ENCODE results near the gene RNF111.
A peak's percentile ranks its signal among the peaks of the same experiment; 100 is the strongest.
"Not testable (repeated sequence)": the region's sequence is repeated elsewhere in the genome, so short reads cannot be mapped to it uniquely, and the experiment has no call there.

Gene RNF111

DNA sequence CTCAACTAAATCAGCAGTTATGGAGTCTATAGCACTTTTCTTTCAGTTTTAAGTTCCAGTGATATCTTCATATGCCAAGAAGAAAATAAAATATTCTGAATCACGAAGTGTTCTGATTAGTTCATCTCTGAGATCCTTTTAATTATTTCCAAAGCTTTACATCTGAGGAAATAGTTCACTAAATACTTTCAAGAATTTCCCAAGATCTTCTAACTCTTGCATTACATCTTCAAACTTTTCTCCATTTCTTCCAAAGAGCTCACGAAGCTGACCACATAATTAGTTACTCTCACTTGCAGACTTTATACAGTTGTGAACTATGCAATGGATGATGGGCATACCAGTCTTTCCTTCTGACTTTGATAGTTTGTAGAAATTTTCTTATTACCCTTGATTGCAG lies 4.2 kb upstream of the RNF111 start:
- Mint-ChIP-seq H3K36me3 (ENCODE audit: low read depth) (no peaks in the 10 kb centered on the region), H3K9me3 (no peaks in the 10 kb centered on the region), H3K4me1 (ENCODE audit: low read depth) (peaks cover 29% of the 10 kb centered on the region), H3K4me3 (no peak overlapping the region), H3K27me3 (ENCODE audit: low read depth) (peaks cover 11% of the 10 kb centered on the region), H3K27ac (no peak overlapping the region)

DNA sequence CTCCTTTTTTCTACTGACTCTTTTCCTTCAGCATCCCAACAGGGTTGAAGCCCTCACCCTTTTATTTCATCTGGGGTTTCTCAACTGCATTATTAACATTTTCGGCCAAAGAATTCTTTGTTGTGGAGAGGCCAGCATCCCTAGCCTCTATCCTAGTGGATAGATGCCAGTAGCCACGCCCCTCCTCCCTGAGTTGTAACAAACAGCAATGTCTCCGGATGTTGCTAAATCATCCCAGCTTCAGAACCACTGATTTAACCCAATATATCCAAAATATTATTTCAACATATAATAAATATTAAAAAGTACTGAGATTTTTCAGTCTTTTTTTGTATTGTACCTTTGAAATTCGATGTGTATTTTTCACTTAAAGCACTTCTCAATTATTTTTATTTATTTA lies 2.0 kb upstream of the RNF111 start:
- H3K4me3 Mint-ChIP-seq, result no peak overlapping the region

DNA sequence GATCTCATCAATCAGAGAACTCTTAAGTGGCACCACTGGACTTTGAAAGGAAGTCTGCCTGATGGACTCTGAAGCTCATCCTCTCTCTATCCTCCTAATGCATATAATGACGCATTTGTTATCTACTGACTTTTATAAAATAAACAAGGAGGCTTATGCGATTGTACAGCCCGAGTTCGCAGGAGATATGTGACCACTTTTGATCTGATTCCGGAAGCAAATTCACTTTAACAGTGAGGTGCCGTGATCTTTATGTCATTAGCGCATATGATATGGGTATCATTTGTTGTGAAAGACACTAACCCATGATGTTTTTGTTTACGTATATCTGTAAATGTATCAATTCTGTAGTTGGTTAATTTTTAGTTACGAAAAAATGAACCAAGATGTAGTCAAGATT lies 427 bp upstream of the RNF111 start:
- Mint-ChIP-seq H3K4me1 (ENCODE audit: low read depth) (peaks cover 36% of the 10 kb centered on the region), H3K36me3 (ENCODE audit: low read depth) (peaks cover 8% of the 10 kb centered on the region), H3K27me3 (ENCODE audit: low read depth) (peaks cover 11% of the 10 kb centered on the region), H3K9me3 (no peaks in the 10 kb centered on the region), H3K27ac (peak overlapping the region; percentile 95), H3K4me3 (peak overlapping the region; percentile 99)

More for the DNA sequence above, 2.0 kb upstream of the RNF111 start:
- Mint-ChIP-seq H3K27me3 (ENCODE audit: low read depth) (peaks cover 11% of the 10 kb centered on the region), H3K27ac (no peak overlapping the region), H3K36me3 (ENCODE audit: low read depth) (no peaks in the 10 kb centered on the region), H3K9me3 (no peaks in the 10 kb centered on the region), H3K4me1 (ENCODE audit: low read depth) (peaks cover 39% of the 10 kb centered on the region)

DNA sequence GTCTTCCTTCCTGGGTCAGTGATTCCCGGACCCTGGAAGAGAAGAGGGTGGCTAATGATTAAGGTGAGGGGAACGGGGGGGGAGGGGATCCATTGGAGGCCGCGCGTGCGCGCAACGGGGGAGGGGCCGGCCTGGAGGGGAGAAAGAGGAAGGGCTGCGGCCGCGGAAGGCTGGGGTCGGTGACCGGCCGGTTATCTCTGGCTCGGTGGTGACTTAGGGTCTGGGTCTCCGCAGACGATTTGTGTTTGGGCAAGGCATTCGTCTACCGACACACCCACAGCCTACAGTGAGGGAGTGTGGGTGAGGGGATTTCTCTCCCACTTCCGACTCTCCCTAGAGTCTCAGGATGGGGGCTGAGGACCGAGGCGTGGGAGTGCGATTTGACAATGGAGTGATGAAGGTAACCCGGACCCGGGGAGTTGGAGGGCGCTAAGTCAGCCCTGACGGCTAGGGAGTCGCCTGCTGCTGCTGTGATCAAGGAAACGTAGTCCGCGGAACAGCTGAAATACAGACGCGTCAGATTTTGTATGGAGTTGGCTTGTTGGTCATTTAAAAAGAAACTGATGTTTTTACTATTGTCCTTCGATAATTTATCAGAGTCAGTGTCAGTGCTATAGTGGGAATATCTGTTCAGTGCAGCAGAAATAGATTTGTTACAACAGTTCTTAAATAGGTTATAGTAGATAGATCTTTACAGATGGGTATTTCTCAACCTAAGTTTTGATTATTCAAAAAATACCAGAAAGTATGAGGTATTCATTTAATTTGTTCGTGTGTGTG lies 733 bp downstream of the RNF111 start:
- peak overlapping the region; percentile 95 for H3K27ac Mint-ChIP-seq
- H3K27me3 Mint-ChIP-seq (ENCODE audit: low read depth), result peaks cover 11% of the 10 kb centered on the region
- H3K9me3 Mint-ChIP-seq, result no peaks in the 10 kb centered on the region
- H3K4me3 Mint-ChIP-seq, result peak overlapping the region; percentile 99
- peaks cover 13% of the 10 kb centered on the region for H3K36me3 Mint-ChIP-seq (ENCODE audit: low read depth)
- peaks cover 33% of the 10 kb centered on the region for H3K4me1 Mint-ChIP-seq (ENCODE audit: low read depth)

DNA sequence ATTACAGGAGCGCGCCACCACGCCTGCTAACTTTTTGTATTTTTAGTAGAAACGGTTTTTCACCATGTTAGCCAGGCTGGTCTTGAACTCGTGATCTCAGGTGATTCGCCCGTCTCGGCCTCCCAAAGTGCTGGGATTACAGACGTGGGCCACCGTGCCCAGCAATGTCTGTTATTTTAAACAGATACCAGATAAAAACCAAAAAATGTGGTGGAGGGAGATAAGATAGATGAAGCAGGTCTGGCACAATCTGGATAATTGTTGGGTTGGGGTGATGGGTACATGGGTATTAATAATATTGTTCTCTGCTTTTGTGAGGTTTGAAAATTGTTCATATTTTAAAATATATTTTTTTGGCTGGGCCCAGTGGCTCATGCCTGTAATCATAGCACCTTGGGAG lies 4.7 kb downstream of the RNF111 start:
- H3K4me3 Mint-ChIP-seq, result no peak overlapping the region
- H3K4me1 Mint-ChIP-seq (ENCODE audit: low read depth), result peaks cover 35% of the 10 kb centered on the region
- H3K27ac Mint-ChIP-seq, result no peak overlapping the region
- peaks cover 21% of the 10 kb centered on the region for H3K36me3 Mint-ChIP-seq (ENCODE audit: low read depth)
- H3K9me3 Mint-ChIP-seq, result no peaks in the 10 kb centered on the region
- no peaks in the 10 kb centered on the region for H3K27me3 Mint-ChIP-seq (ENCODE audit: low read depth)

DNA sequence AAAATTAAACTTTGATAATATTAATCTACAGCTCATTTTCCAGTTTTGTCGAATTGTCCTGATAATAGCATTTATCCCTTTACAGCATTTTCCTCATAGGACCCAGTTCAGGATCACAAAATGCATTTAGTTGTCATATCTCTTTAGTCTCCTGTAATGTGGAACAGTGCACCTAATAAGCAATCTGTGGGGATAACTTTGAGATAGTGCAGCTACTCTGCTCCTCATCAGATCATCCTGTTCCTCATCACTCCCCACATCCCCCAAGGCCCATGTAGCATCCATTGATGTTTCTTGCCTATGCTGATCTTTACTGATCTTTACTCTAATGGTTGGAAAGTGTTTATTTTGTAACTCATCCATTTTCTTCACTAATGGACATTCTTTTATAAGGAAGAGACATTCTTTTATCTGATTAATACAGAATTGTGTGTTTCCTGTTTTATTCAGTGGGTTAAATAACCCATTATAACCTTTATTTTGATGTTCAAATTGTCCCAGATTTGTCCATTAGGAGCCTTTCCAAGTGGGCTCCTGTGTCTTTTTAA lies 7.5 kb downstream of the RNF111 start:
- no peaks in the 10 kb centered on the region for H3K27me3 Mint-ChIP-seq (ENCODE audit: low read depth)
- peaks cover 23% of the 10 kb centered on the region for H3K36me3 Mint-ChIP-seq (ENCODE audit: low read depth)
- peaks cover 23% of the 10 kb centered on the region for H3K4me1 Mint-ChIP-seq (ENCODE audit: low read depth)
- H3K4me3 Mint-ChIP-seq, result no peak overlapping the region
- no peaks in the 10 kb centered on the region for H3K9me3 Mint-ChIP-seq
- no peak overlapping the region for H3K27ac Mint-ChIP-seq

DNA sequence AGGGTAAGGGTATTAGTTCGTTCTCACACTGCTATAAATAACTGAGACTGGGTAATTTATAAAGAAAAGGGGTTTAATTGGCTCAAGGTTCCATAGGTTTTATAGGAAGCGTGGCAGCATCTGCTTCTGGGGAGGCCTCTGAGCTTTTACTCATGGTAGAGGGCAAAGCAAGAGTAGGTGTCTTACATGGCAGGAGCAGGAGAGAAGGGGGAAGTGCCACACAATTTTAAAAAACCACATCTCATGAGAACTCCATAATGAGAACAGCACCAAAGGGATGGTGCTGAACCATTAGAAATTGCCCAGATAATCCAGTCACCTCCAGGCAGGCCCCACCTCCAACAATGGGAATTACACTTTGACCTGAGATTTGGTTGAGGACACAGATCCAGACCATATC lies 12.2 kb downstream of the RNF111 start:
- no peak overlapping the region for H3K27ac Mint-ChIP-seq

DNA sequence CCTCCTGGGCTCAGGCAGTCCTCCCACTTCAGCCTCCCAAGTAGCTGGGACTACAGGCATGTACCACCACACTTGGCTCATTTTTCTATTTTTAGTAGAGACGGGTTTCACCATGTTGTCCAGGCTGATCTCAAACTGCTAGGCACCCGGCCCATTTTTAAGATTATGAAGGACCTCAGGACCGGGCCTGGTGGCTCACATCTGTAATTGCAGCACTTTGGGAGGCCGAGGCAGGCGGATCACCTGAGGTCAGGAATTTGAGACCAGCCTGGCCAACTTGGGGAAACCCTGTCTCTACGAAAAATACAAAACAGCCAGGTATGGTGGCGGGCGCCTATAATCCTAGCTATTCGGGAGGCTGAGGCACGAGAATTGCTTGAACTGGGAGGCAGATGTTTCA lies 12.8 kb downstream of the RNF111 start:
- H3K27ac Mint-ChIP-seq; H3K27me3 Mint-ChIP-seq (ENCODE audit: low read depth); H3K9me3 Mint-ChIP-seq; H3K4me3 Mint-ChIP-seq: not testable (repeated sequence)
- Mint-ChIP-seq H3K36me3 (ENCODE audit: low read depth) (peaks cover 16% of the 10 kb centered on the region), H3K4me1 (ENCODE audit: low read depth) (peaks cover 20% of the 10 kb centered on the region)

More for the DNA sequence above, 12.2 kb downstream of the RNF111 start:
- H3K9me3 Mint-ChIP-seq, result no peaks in the 10 kb centered on the region
- H3K4me3 Mint-ChIP-seq, result no peak overlapping the region
- H3K27me3 Mint-ChIP-seq (ENCODE audit: low read depth), result no peaks in the 10 kb centered on the region
- peaks cover 17% of the 10 kb centered on the region for H3K36me3 Mint-ChIP-seq (ENCODE audit: low read depth)
- H3K4me1 Mint-ChIP-seq (ENCODE audit: low read depth), result peaks cover 24% of the 10 kb centered on the region

DNA sequence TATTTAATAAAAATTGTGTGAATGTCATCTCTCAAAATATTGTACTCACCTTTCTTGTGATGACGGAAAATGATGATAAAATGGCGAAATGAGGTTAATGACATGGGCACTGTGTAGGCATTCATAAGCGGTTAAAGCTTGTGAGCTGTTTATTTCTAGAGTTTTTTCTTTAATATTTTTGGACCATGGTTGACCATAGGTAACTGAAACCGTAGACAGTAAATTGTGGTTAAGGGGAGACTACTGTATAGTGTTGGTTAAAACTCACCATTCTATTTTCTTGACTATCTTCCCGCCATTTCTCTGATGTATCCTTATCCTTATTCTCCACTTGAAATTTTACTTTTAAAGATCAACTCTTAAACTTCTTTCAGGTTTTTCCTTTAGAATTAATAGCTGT lies 14.5 kb downstream of the RNF111 start:
- H3K36me3 Mint-ChIP-seq (ENCODE audit: low read depth), result peaks cover 26% of the 10 kb centered on the region
- no peaks in the 10 kb centered on the region for H3K9me3 Mint-ChIP-seq
- H3K27me3 Mint-ChIP-seq (ENCODE audit: low read depth), result no peaks in the 10 kb centered on the region
- H3K4me1 Mint-ChIP-seq (ENCODE audit: low read depth), result peaks cover 22% of the 10 kb centered on the region
- H3K27ac Mint-ChIP-seq, result no peak overlapping the region
- no peak overlapping the region for H3K4me3 Mint-ChIP-seq

DNA sequence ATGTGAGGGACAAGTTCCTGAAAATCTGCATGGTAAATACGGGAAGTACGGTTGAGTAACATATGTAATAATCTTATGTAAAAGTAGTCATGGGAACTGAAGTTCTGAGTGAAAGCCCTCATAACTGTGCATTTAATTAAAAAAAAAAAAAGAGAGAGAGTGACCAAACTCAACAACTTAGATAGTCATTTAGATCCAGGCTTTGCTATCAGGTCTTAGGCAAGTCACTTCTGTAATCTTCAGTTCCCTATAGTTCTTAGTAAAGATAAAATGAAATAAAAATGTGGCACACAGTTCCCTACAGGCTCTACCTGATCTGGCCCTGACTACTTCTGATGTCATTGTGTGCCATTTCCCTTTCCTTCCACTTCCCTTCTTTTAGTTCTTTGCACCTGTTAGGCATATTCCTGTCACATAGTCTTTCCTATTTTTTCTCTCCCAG lies 15.0 kb downstream of the RNF111 start:
- Mint-ChIP-seq H3K4me3 (no peak overlapping the region), H3K36me3 (ENCODE audit: low read depth) (peaks cover 30% of the 10 kb centered on the region)

DNA sequence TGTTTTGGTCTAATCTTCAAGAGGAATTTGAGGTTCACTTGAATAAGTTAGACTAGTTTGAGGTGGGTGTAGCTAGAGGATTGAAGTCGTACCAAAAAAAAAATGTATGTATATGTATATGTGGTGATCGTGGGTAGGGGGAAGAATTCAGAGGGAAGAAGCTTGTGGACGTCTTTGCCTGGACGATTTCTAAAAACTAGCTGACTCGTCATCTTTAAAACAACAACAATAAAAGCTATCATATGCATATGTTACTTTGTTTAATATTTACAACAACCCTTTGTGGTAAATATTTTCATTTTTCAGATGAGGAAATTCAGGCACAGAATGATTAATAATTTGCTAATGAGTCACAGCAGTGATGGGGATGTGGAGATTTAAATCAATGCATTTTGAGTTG lies 18.1 kb downstream of the RNF111 start:
- no peaks in the 10 kb centered on the region for H3K9me3 Mint-ChIP-seq
- peaks cover 19% of the 10 kb centered on the region for H3K4me1 Mint-ChIP-seq (ENCODE audit: low read depth)
- no peaks in the 10 kb centered on the region for H3K27me3 Mint-ChIP-seq (ENCODE audit: low read depth)
- no peak overlapping the region for H3K4me3 Mint-ChIP-seq
- peaks cover 31% of the 10 kb centered on the region for H3K36me3 Mint-ChIP-seq (ENCODE audit: low read depth)
- H3K27ac Mint-ChIP-seq, result no peak overlapping the region

More for the DNA sequence above, 15.0 kb downstream of the RNF111 start:
- Mint-ChIP-seq H3K27me3 (ENCODE audit: low read depth) (no peaks in the 10 kb centered on the region), H3K9me3 (no peaks in the 10 kb centered on the region), H3K27ac (no peak overlapping the region), H3K4me1 (ENCODE audit: low read depth) (peaks cover 23% of the 10 kb centered on the region)

DNA sequence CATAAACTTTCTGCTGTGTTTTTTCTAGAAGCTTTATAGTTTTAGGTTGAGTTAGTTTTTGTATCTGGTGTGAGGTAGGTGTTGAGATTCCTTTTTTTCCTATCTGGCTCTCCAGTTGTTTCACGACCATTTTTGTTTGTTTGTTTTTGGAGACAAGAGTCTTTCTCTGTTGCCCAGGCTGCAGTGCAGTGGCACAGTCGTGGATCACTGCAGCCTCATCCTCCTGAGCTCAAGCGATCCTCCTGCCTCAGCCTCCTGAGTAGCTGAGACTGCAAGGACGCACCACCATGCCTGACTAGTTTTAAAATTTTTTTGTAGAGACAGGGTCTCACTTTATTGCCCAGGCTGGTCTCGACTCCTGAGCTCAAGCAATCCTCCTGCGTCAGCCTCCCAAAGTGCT lies 20.6 kb downstream of the RNF111 start:
- peaks cover 11% of the 10 kb centered on the region for H3K4me1 Mint-ChIP-seq (ENCODE audit: low read depth)
- H3K27me3 Mint-ChIP-seq (ENCODE audit: low read depth), result no peaks in the 10 kb centered on the region
- H3K4me3 Mint-ChIP-seq, result no peak overlapping the region
- H3K9me3 Mint-ChIP-seq, result no peaks in the 10 kb centered on the region
- H3K36me3 Mint-ChIP-seq (ENCODE audit: low read depth), result peaks cover 36% of the 10 kb centered on the region
- no peak overlapping the region for H3K27ac Mint-ChIP-seq

DNA sequence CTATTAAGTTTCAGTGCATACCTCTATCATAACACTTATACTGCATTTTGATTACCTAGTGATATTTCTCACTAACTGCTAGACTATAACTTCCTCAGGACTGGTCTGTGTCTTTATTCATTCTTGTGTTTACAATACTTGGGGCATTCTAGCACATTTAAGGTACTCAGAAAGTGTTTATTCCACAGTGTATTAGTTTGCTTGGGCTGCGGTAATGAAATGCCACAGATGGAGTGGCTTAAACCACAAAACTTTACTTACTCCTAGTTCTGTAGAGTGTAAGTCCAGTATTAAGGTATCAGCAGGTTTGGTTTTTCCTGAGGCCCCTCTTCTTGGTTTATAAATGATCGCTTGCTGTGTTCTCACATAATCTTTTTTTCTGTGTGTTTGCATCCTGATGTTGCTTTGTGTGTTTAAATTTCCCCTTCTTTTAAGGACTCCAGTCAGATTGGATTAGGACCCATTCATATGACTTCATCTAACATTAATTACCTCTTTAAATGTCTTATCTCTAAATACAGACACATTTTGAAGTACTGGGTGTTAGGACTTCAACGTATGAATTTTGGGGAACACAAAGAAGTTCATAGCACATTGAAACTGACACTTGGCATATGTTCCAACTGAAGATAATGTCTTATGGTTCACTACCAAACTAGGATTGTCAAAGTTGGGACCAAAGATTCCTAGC lies 23.9 kb downstream of the RNF111 start:
- no peaks in the 10 kb centered on the region for H3K9me3 Mint-ChIP-seq
- H3K27ac Mint-ChIP-seq, result no peak overlapping the region
- peaks cover 22% of the 10 kb centered on the region for H3K36me3 Mint-ChIP-seq (ENCODE audit: low read depth)
- no peaks in the 10 kb centered on the region for H3K27me3 Mint-ChIP-seq (ENCODE audit: low read depth)
- no peak overlapping the region for H3K4me3 Mint-ChIP-seq
- peaks cover 13% of the 10 kb centered on the region for H3K4me1 Mint-ChIP-seq (ENCODE audit: low read depth)

DNA sequence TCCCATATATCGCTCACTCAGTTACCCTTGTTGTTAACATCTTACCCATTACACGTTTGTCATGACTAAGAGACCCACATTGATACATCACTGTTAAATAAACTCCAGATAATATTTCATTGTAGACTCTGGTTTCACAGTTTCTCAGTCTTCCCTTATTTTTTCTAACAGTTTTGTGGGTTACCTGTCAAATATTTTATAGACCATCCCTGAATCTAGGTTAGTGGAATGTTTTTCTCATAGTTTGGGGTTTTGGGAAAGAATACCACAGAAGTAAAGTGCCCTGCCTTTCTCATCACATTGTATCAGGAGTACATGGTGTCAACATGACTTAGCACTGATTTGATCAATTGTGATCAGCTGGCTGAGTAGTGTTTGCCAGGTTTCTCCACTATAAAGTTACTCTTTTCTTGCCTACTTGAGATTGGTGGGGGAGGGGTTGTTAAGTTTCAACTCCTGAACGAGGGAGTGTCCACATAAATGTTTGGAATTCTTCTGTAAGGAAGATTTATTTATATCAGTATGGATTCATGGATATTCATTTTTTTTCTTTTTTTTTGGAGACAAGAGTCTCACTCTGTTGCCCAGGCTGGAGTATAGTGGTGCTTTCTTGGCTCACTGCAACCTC lies 25.9 kb downstream of the RNF111 start:
- Mint-ChIP-seq H3K9me3 (no peaks in the 10 kb centered on the region), H3K27me3 (ENCODE audit: low read depth) (no peaks in the 10 kb centered on the region), H3K4me3 (no peak overlapping the region), H3K4me1 (ENCODE audit: low read depth) (peaks cover 12% of the 10 kb centered on the region), H3K27ac (no peak overlapping the region), H3K36me3 (ENCODE audit: low read depth) (peaks cover 20% of the 10 kb centered on the region)
